ENCODE results near the gene PRDX5. TPM values are rescaled to one million over a fixed set of nuclear protein-coding genes. Genes with fewer than 3 reads are reported as not detected.

PRDX5 gene
- total and polyA plus RNA-seq, 10 of the 15 experiments (the other 5 are each of a cell fraction or from before 2014, with no cell fraction given), result 95.7 to 406 (median 240) TPM

- peak; percentile 56 for TF ChIP-seq SKIL (IDR thresholded peaks at IDR 0.05; ENCODE audit: low read depth, poor library complexity, severe bottlenecking)
- TF ChIP-seq TBL1XR1 (IDR thresholded peaks at IDR 0.05; ENCODE audit: low read depth, low read length), result 0 out of 2 replicates have a peak, but pooled peaks have one; percentile 46
- TF ChIP-seq JUND (IDR thresholded peaks at IDR 0.05; ENCODE audit: low read depth, low read length), result peak; percentile 49; the same call in 1 of the 2 replicates
- TF ChIP-seq BCLAF1 (IDR thresholded peaks at IDR 0.05), result no peak
- peak; percentile 18; the same call in 1 of the 2 replicates for TF ChIP-seq NFIC (IDR thresholded peaks at IDR 0.05; ENCODE audit: low read depth, low read length)
- no peak for TF ChIP-seq ASH2L (IDR thresholded peaks at IDR 0.05; ENCODE audit: borderline replicate concordance, low read depth)
- no peak for TF ChIP-seq HDAC6 (IDR thresholded peaks at IDR 0.05; ENCODE audit: unreplicated experiment)
- no peak for TF ChIP-seq PML (IDR thresholded peaks at IDR 0.05; ENCODE audit: low read length)
- peak; percentile 49; the same call in 1 of the 2 replicates for TF ChIP-seq ATF7 (IDR thresholded peaks at IDR 0.05; ENCODE audit: low read depth)
- peak; percentile 26; the same call in 1 of the 2 replicates for TF ChIP-seq ZNF384 (IDR thresholded peaks at IDR 0.05; ENCODE audit: borderline replicate concordance, low read depth, low read length)
- TF ChIP-seq NRF1 (conservative IDR thresholded peaks at IDR 0.05; ENCODE audit: low read depth, low read length), result no peak
- no peak for TF ChIP-seq GABPA (IDR thresholded peaks at IDR 0.05; ENCODE audit: low read depth)
- TF ChIP-seq NR2C1 (IDR thresholded peaks at IDR 0.05), result no peak
- peak; percentile 95 for TF ChIP-seq POU2F2 (IDR thresholded peaks at IDR 0.05; ENCODE audit: borderline replicate concordance, low read depth, low read length)
- TF ChIP-seq, protein P1, sequence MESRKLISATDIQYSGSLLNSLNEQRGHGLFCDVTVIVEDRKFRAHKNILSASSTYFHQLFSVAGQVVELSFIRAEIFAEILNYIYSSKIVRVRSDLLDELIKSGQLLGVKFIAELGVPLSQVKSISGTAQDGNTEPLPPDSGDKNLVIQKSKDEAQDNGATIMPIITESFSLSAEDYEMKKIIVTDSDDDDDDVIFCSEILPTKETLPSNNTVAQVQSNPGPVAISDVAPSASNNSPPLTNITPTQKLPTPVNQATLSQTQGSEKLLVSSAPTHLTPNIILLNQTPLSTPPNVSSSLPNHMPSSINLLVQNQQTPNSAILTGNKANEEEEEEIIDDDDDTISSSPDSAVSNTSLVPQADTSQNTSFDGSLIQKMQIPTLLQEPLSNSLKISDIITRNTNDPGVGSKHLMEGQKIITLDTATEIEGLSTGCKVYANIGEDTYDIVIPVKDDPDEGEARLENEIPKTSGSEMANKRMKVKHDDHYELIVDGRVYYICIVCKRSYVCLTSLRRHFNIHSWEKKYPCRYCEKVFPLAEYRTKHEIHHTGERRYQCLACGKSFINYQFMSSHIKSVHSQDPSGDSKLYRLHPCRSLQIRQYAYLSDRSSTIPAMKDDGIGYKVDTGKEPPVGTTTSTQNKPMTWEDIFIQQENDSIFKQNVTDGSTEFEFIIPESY (IDR thresholded peaks at IDR 0.05), result no peak
- TF ChIP-seq CHD2 (IDR thresholded peaks at IDR 0.05; ENCODE audit: borderline replicate concordance, low read depth, low read length), result no peak; the same call in 1 of the 2 replicates
- no peak for TF ChIP-seq BCL11A (IDR thresholded peaks at IDR 0.05; ENCODE audit: low read depth, low read length)
- TF ChIP-seq KLF5 (IDR thresholded peaks at IDR 0.05; ENCODE audit: partially characterized antibody), result no peak
- no peak for TF ChIP-seq YBX1 (IDR thresholded peaks at IDR 0.05)
- no peak for TF ChIP-seq ZNF24 (IDR thresholded peaks at IDR 0.05)
- TF ChIP-seq HDGF (IDR thresholded peaks at IDR 0.05), result no peak
- peak; percentile 96 for TF ChIP-seq PKNOX1 (IDR thresholded peaks at IDR 0.05)
- no peak for TF ChIP-seq TAF1 (IDR thresholded peaks at IDR 0.05; ENCODE audit: borderline replicate concordance, low read depth, low read length)
These were observed 17.1 kb downstream of the PRDX5 start (continued) for GRCh38 chr11:64334764-64335735.

All from GM12878 (cell line).